ENCODE measurements around the gene DNAJB2. TPM values are rescaled to one million over a fixed set of nuclear protein-coding genes. Genes with fewer than 3 reads are reported as not detected.

The DNAJB2 gene
- total RNA-seq, 2 donors from 2014 or later, result 65.8 to 71.1 TPM

GRCh38 chr2:219282375-219282774 lies 3.2 kb downstream of the DNAJB2 start:
- no peaks in the 10 kb centered on the region for H3K36me3 ChIP-seq
- H3K9me3 ChIP-seq, result no peaks in the 10 kb centered on the region
- intact Hi-C loops (cut with DNase I), result no loop called here
- no peak for DNase-seq
- no peaks in the 10 kb centered on the region for H3K27me3 ChIP-seq
- H3K9ac ChIP-seq (ENCODE audit: low read depth in 2 of 2, low read length in 2 of 2), result no peak overlapping the region
- H3K4me3 ChIP-seq, result no peak overlapping the region
- no peak for TF ChIP-seq CTCF (IDR thresholded peaks at IDR 0.05)
- H3K27ac ChIP-seq, result no peak overlapping the region
- peaks cover 6% of the 10 kb centered on the region for H3K4me1 ChIP-seq

GRCh38 chr2:219282943-219283581 lies 3.9 kb downstream of the DNAJB2 start:
- TF ChIP-seq CTCF (IDR thresholded peaks at IDR 0.05), result no peak
- intact Hi-C loops (cut with DNase I), result no loop called here
- DNase-seq, result no peak
- H3K9me3 ChIP-seq, result no peaks in the 10 kb centered on the region
- H3K4me3 ChIP-seq, result no peak overlapping the region
- H3K36me3 ChIP-seq, result no peaks in the 10 kb centered on the region
- H3K27ac ChIP-seq, result no peak overlapping the region
- H3K27me3 ChIP-seq, result no peaks in the 10 kb centered on the region
- peaks cover under 1% of the 10 kb centered on the region for H3K4me1 ChIP-seq
- no peak overlapping the region for H3K9ac ChIP-seq (ENCODE audit: low read depth in 2 of 2, low read length in 2 of 2)

- no peak overlapping the region for H3K4me3 ChIP-seq
- no peaks in the 10 kb centered on the region for H3K9me3 ChIP-seq
- H3K27ac ChIP-seq, result no peak overlapping the region
- no peaks in the 10 kb centered on the region for H3K4me1 ChIP-seq
- no peak for DNase-seq
- H3K27me3 ChIP-seq, result no peaks in the 10 kb centered on the region
- no peak overlapping the region for H3K9ac ChIP-seq (ENCODE audit: low read depth in 2 of 2, low read length in 2 of 2)
- no peak for TF ChIP-seq CTCF (IDR thresholded peaks at IDR 0.05)
- intact Hi-C loops (cut with DNase I), result no loop called here
- no peaks in the 10 kb centered on the region for H3K36me3 ChIP-seq
Measured at GRCh38 chr2:219284501-219285372, 5.6 kb downstream of the DNAJB2 start.

- H3K4me3 ChIP-seq, result no peak overlapping the region
- no peaks in the 10 kb centered on the region for H3K4me1 ChIP-seq
- intact Hi-C loops (cut with DNase I), result no loop called here
- H3K27ac ChIP-seq, result no peak overlapping the region
- no peak for TF ChIP-seq CTCF (IDR thresholded peaks at IDR 0.05)
- no peak overlapping the region for H3K9ac ChIP-seq (ENCODE audit: low read depth in 2 of 2, low read length in 2 of 2)
- H3K27me3 ChIP-seq, result no peaks in the 10 kb centered on the region
- no peaks in the 10 kb centered on the region for H3K9me3 ChIP-seq
- DNase-seq, result no peak
- no peaks in the 10 kb centered on the region for H3K36me3 ChIP-seq
Measured at GRCh38 chr2:219285373-219285735, 6.2 kb downstream of the DNAJB2 start.

- intact Hi-C loops (cut with DNase I), result no loop called here
- no peak overlapping the region for H3K4me3 ChIP-seq
- H3K27ac ChIP-seq, result no peak overlapping the region
- H3K27me3 ChIP-seq, result no peaks in the 10 kb centered on the region
- H3K36me3 ChIP-seq, result no peaks in the 10 kb centered on the region
- H3K9ac ChIP-seq (ENCODE audit: low read depth in 2 of 2, low read length in 2 of 2), result no peak overlapping the region
- no peak for TF ChIP-seq CTCF (IDR thresholded peaks at IDR 0.05)
- H3K9me3 ChIP-seq, result no peaks in the 10 kb centered on the region
- no peak for DNase-seq
- H3K4me1 ChIP-seq, result no peaks in the 10 kb centered on the region
Measured at GRCh38 chr2:219285894-219286425, 6.8 kb downstream of the DNAJB2 start.

Data from colonic mucosa (tissue), 4 donors.